GM12892 (cell line): ENCODE data around the gene GATA2.

Experiments
- POLR2A ChIP-seq: IDR thresholded peaks from 2 replicates; pipeline ENCODE4 v1.6.1; 2011; ENCODE audit warnings: low read depth, low read length, control low read depth
- POLR2AphosphoS5 ChIP-seq: IDR thresholded peaks from 2 replicates; pipeline ENCODE4 v1.6.1; 2011; ENCODE audit warnings: low read depth, low read length, control low read depth

DNA sequence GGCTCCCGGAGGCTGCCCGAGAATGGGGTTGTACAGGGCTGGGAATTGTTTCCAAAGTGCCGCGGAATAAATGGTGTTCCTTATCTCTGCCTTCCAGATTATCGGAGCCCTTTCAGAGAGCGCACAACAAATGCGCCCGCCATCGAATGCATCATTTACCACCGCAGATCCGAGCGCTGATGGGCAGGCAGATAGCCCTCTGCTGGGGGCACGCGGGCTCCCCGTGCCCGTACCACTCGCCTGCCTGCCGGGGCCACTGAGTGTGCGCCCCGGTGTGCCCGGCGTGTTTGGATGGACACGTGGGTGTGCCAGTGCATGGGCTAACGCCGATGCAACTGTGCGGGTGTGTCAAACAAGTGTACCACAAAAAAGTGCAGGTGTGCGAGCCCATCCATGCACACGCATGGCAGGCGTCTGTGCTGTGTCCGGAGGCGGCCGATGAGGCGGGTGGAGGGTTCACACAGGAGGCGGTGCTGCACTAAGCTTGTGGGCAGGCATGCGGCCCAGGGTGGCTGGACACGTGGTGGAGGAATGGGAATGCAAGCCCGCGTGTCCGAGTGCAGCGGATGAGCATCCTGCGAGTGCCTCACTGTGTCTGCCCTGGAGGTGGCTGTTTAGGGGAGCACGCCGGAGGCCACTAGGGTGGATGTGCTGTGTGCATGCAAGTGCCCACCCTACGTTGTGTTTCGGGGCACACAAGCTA, 3.8 kb upstream of the GATA2 start:
- TF ChIP-seq POLR2A (no peak), POLR2AphosphoS5 (no peak)
